Epithelial cell of esophagus (primary cell): ENCODE data around the gene SAA1.

Experiments
- DNase-seq: peaks from one replicate; pipeline ENCODE4 v3.0.0; 2010; ENCODE audit warnings: low read depth
- H3K4me3 ChIP-seq: 2 replicates; pipeline ENCODE4 v1.5.1; 2011; ENCODE audit warnings: mild to moderate bottlenecking, low read length, control low read depth
- TF ChIP-seq, protein P1 (sequence below): IDR thresholded peaks from 2 replicates; pipeline ENCODE4 v1.5.1; 2011; ENCODE audit warnings: low read depth, mild to moderate bottlenecking, low read length, control low read depth, inconsistent platforms; ENCODE audit not compliant: insufficient read depth; ENCODE audit errors: missing control alignments

The SAA1 gene

DNA sequence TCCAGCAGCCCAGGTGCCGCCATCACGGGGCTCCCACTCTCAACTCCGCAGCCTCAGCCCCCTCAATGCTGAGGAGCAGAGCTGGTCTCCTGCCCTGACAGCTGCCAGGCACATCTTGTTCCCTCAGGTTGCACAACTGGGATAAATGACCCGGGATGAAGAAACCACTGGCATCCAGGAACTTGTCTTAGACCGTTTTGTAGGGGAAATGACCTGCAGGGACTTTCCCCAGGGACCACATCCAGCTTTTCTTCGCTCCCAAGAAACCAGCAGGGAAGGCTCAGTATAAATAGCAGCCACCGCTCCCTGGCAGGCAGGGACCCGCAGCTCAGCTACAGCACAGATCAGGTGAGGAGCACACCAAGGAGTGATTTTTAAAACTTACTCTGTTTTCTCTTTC, at the start of gene SAA1:
TSS of gene SAA1 (plus strand) at position 316 of the 400 bp plus-strand sequence. CDS start 624 bp downstream, outside the sequence.
- DNase-seq: peak; percentile 78
- TF ChIP-seq, protein P1, sequence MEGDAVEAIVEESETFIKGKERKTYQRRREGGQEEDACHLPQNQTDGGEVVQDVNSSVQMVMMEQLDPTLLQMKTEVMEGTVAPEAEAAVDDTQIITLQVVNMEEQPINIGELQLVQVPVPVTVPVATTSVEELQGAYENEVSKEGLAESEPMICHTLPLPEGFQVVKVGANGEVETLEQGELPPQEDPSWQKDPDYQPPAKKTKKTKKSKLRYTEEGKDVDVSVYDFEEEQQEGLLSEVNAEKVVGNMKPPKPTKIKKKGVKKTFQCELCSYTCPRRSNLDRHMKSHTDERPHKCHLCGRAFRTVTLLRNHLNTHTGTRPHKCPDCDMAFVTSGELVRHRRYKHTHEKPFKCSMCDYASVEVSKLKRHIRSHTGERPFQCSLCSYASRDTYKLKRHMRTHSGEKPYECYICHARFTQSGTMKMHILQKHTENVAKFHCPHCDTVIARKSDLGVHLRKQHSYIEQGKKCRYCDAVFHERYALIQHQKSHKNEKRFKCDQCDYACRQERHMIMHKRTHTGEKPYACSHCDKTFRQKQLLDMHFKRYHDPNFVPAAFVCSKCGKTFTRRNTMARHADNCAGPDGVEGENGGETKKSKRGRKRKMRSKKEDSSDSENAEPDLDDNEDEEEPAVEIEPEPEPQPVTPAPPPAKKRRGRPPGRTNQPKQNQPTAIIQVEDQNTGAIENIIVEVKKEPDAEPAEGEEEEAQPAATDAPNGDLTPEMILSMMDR: no peak
- no peak within 1 kb of the TSS for H3K4me3 ChIP-seq

DNA sequence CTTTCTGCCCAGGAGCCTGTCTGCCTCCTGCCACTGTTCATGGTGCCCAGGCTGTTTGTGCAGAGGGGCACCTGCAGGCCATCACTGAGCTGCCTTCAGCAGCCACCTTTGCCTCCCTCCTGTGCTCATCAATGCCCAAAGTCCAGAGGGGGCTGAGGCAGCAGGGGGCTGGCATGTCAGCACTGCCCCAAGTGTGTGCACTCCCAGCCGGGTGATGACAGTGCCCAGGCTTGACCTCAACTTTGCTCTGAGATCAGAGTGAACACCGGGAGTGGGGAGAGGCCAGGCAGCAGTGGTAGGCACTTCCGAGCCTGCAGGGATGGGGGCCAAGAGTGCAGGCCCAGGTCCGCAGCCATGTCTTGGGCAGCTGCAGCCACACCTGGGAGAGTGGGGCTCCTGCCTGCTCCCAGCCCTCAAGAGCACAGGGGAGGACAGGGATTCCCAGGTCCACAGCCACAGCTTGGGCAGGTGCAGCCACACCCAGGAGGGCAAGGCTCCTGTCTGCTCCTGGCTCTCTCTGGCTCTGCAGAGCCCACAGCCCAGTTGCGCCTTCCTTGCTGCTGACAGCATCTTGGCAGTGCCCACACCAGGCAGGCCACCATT, 44.7 kb upstream of the SAA1 start:
- TF ChIP-seq, protein P1: no peak
- H3K4me3 ChIP-seq: no peak overlapping the region
- DNase-seq: no peak

DNA sequence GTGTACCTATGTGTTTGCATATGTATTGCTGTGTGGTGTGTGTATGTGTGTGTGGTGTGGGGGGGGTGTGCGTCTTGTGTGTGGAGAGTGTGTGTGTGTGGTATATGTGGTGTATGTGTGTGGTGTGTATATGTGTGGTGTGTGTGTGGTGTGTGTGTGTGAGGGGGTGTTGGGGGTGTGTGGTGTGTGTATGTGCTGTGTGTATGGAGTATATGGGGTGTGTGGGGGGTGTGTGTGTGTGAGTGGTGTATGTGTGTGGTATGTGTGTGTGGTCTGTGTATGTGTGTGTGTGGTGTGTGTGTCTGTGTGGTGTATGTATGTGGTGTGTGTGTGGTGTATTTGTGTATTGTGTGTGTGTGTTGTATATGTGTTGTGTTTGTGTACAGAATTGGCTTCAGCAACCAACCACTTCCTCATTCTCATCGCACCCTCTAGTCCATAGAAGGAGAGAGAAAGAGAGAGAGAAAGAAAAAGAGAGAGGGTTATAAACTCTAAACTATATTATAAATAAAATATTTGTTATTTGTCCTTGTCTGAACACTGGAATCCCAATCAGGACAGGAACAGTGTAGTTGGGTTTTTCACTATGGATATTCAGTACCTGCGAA, 43.1 kb upstream of the SAA1 start:
- H3K4me3 ChIP-seq: no peak overlapping the region
- TF ChIP-seq, protein P1: no peak
- DNase-seq: no peak

DNA sequence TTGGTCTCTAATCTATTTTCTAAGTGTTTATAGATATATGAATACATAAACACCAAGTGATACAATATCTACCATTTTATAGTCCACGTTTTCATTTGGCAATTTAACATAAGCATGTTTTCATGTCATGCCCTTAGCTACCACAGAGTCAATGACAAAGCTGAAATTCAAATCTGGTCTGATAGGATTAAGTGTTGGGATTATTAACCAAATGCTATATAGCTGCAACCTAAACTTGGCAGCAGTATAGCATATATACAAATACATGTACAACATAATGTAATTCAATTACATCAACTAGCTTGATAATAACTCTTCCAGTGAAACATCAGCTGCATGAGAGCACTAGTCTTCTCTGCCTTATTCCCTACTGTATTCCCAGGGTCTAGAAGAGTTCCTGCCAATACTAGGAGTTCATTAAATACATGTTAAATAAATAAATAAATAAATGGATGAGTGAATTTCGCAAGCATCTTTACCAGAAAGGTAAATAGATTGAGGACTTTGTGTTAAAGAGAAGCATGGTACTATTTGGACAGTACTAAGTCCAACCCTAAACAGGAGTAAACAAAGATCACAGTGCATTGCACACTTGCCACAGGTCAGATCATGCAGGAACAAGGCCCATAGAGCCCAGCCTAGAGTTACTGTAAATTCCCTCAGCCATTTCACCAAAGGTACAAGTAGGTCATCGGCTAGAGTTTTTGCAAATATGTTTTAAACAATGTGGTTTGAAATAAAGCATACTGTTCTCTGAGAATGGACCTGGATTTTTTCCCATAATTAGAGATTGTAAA, 42.3 kb upstream of the SAA1 start:
- DNase-seq: no peak
- TF ChIP-seq, protein P1: no peak
- H3K4me3 ChIP-seq: no peak overlapping the region

DNA sequence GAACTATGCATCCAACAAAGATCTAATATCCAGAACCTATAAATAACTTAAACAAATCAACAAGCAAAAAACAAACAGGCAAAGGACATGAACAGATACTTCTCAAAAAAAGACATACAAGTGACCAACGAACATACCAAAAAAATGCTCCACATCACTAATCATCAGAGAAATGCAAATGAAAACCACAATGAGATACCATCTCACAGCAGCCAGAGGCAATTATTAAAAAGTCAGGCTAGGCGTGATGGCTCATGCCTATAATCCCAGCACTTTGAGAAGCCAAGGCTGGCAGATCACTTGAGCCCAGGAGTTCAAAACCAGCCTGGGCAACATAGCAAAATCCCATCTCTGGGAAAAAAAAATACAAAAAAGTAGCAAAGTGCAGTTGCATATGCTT, 40.2 kb upstream of the SAA1 start:
- TF ChIP-seq, protein P1: no peak
- no peak overlapping the region for H3K4me3 ChIP-seq
- no peak for DNase-seq

DNA sequence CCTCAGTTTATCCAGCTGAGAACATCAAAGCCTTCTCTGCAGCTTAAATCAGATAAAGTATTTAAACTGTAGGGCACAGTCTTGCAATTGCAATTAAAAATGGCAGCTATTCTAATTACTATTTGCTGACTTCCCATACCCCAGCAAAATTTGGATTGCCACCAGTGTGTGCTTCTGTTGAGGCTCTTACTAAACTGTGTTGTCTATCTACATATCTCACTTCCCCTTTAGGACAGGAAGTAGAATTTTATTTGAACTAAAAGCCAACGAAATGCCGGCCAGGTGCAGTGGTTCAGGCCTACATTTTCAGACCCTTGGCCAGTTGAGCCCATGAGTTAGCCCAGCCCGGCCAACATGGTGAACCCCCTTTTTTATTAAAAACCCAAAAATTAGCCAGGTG, 36.6 kb upstream of the SAA1 start:
- H3K4me3 ChIP-seq: no peak overlapping the region
- TF ChIP-seq, protein P1: no peak
- DNase-seq: no peak
